Activated naive CD8-positive, alpha-beta T cell treated with anti-CD3 and anti-CD28 coated beads, Interleukin-2, amount 50 U/mL, for 24 hours (primary cell): ENCODE measurements around the gene HDGFL3.
"Not testable (repeated sequence)": the region's sequence is repeated elsewhere in the genome, so short reads cannot be mapped to it uniquely, and the experiment has no call there.

Experiments used
- ATAC-seq: fragments of 150-1000 bp; cut with Tn5 transposase; one replicate; pipeline ENCODE4 v1.10.0; 2021
- DNase-seq: peaks from one replicate; pipeline ENCODE4 v3.0.0; 2021
- H3K27ac Mint-ChIP-seq: one replicate; pipeline ENCODE4 v1.8.0; 2021; ENCODE audit warnings: mild to moderate bottlenecking, mixed read lengths
- H3K27me3 Mint-ChIP-seq: one replicate; pipeline ENCODE4 v1.8.0; 2021; ENCODE audit warnings: mixed read lengths
- H3K36me3 Mint-ChIP-seq: one replicate; pipeline ENCODE4 v1.8.0; 2021; ENCODE audit warnings: low read depth, mixed read lengths
- H3K4me1 Mint-ChIP-seq: one replicate; pipeline ENCODE4 v1.8.0; 2021; ENCODE audit warnings: mixed read lengths
- H3K4me3 Mint-ChIP-seq: one replicate; pipeline ENCODE4 v1.8.0; 2021; ENCODE audit warnings: mild to moderate bottlenecking, moderate library complexity, mixed read lengths
- H3K9me3 Mint-ChIP-seq: one replicate; pipeline ENCODE4 v1.8.0; 2021; ENCODE audit warnings: mixed read lengths

HDGFL3 gene

GRCh38 chr15:83207660-83208366 is at the start of gene HDGFL3:
TSS of gene HDGFL3 (minus strand) at chr15:83207823. CDS start at chr15:83207414, 409 bp downstream.
- Mint-ChIP-seq H3K4me1 (peaks cover 10% of the 10 kb centered on the region), H3K36me3 (peaks cover 5% of the 10 kb centered on the region), H3K9me3 (no peaks in the 10 kb centered on the region), H3K27ac (peak within 1 kb of the TSS; percentile 84), H3K27me3 (peaks cover 28% of the 10 kb centered on the region), H3K4me3 (peak within 1 kb of the TSS; percentile 85)
- DNase-seq = peak; percentile 54
- ATAC-seq = peak; percentile 47

GRCh38 chr15:83250781-83251180 is 43.2 kb upstream of the HDGFL3 start:
- no peak overlapping the region for H3K27ac Mint-ChIP-seq
- H3K27me3 Mint-ChIP-seq = peaks cover 31% of the 10 kb centered on the region
- DNase-seq = no peak
- no peak overlapping the region for H3K4me3 Mint-ChIP-seq
- no peaks in the 10 kb centered on the region for H3K36me3 Mint-ChIP-seq
- no peaks in the 10 kb centered on the region for H3K9me3 Mint-ChIP-seq
- no peak for ATAC-seq
- H3K4me1 Mint-ChIP-seq = no peaks in the 10 kb centered on the region

DNA sequence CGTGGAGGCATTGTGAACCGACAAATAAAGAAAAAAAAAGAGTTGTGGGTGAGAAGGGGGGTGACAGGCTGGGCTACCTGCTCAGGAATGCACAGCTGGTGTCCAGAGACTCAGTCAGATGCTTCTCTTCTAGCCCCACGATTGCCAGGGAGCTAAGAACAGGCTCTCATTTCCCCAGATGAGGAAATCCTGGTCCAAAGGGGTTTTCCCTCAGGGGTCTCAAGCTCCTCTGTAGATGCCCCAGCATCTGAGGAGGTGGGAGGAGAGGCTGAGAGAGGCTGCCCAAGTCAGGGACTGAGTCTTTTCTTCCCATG is 41.4 kb upstream of the HDGFL3 start:
- H3K9me3 Mint-ChIP-seq = peaks cover 5% of the 10 kb centered on the region
- H3K27me3 Mint-ChIP-seq = peaks cover 35% of the 10 kb centered on the region
- no peak overlapping the region for H3K4me3 Mint-ChIP-seq
- no peaks in the 10 kb centered on the region for H3K36me3 Mint-ChIP-seq
- no peak for ATAC-seq
- no peak overlapping the region for H3K27ac Mint-ChIP-seq
- no peaks in the 10 kb centered on the region for H3K4me1 Mint-ChIP-seq
- no peak for DNase-seq

DNA sequence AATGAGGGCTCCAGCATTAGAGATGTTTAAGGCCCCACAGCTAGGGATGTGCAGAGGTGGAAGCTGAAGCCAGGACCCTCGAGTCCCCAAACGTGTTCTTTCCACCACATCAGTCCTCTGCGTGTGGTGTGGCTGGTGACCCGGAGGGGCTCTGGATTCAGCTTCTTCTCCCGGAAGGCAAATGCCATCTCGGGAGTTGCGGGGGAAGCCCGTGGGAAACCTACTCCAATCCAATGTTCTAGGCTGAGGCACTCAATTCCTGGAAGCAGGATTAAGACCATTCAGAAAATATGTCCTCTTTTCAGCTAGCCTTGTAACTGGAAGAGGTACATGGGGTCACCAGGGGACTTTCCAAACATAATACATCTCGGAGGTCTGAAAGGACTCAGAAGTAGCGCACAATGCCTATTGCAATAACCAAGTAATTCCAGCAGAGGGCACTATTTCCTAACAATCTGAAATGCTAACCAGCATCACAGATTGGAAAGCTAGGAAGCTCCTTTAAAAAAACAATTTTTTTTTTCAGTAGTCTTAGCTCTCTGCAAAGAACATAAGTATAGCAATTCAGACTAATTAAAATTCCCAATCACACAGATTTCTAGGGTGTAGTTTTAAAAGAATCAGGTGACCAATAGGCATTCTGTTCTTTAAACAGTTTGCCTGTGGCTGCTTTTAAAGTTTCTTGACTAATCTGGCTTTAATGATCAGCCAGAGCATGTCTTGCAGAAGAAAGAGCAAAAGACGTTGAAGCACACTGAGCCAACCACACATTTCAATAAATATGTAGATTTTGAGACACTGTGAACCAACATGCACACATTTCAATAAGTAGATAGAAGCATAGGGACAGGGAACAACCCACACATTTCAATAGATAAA is 40.8 kb upstream of the HDGFL3 start:
- ATAC-seq (no peak), DNase-seq (no peak)
- Mint-ChIP-seq H3K36me3 (no peaks in the 10 kb centered on the region), H3K4me3 (no peak overlapping the region), H3K9me3 (peaks cover 5% of the 10 kb centered on the region), H3K27ac (no peak overlapping the region), H3K4me1 (no peaks in the 10 kb centered on the region), H3K27me3 (peaks cover 35% of the 10 kb centered on the region)

GRCh38 chr15:83243634-83244033 is 36.0 kb upstream of the HDGFL3 start:
- H3K27ac Mint-ChIP-seq = no peak overlapping the region
- peaks cover 32% of the 10 kb centered on the region for H3K27me3 Mint-ChIP-seq
- DNase-seq (no peak), ATAC-seq (no peak)
- H3K9me3 Mint-ChIP-seq = peaks cover 5% of the 10 kb centered on the region
- H3K4me1 Mint-ChIP-seq = no peaks in the 10 kb centered on the region
- H3K36me3 Mint-ChIP-seq = no peaks in the 10 kb centered on the region
- H3K4me3 Mint-ChIP-seq = no peak overlapping the region

DNA sequence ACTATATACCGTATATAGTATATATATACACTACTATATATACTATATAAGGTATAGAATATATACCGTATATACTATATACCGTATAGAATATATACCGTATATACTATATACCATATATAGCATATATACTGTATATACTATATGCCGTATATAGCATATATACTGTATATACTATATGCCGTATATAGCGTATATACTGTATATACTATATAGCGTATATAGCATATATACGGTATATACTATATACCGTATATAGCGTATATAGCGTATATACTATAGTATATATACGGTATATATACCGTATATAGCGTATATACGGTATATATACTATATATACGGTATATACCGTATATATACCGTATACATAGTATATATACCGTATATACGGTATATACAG is 22.6 kb upstream of the HDGFL3 start:
- no peak overlapping the region for H3K27ac Mint-ChIP-seq
- H3K9me3 Mint-ChIP-seq = no peaks in the 10 kb centered on the region
- H3K36me3 Mint-ChIP-seq = no peaks in the 10 kb centered on the region
- ATAC-seq (no peak), DNase-seq (no peak)
- H3K4me3 Mint-ChIP-seq = no peak overlapping the region
- H3K4me1 Mint-ChIP-seq = no peaks in the 10 kb centered on the region
- H3K27me3 Mint-ChIP-seq = peaks cover 2% of the 10 kb centered on the region

DNA sequence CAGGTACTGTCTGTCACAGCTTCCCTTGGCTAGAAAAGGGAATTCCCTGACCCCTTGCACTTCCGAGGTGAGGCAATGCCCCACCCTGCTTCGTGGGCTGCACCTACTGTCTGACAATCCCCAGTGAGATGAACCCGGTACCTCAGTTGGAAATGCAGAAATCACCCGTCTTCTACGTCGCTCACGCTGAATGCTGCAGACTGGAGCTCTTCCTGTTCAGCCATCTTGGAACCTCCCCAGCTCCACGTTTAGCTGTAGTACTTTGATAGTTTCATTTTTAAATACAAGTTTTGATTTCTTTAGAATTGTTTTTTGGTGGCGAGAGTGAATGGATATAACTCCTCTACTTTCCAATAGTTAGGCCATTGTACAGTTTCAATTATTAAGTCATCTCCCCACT is 17.8 kb upstream of the HDGFL3 start:
- ATAC-seq (no peak), DNase-seq (no peak)
- no peak overlapping the region for H3K4me3 Mint-ChIP-seq
- H3K27ac Mint-ChIP-seq = no peak overlapping the region
- no peaks in the 10 kb centered on the region for H3K4me1 Mint-ChIP-seq
- H3K9me3 Mint-ChIP-seq = no peaks in the 10 kb centered on the region
- no peaks in the 10 kb centered on the region for H3K36me3 Mint-ChIP-seq
- H3K27me3 Mint-ChIP-seq = peaks cover 7% of the 10 kb centered on the region

- H3K27ac Mint-ChIP-seq = not testable (repeated sequence)
These were observed 14.2 kb upstream of the HDGFL3 start for GRCh38 chr15:83221781-83222180.

DNA sequence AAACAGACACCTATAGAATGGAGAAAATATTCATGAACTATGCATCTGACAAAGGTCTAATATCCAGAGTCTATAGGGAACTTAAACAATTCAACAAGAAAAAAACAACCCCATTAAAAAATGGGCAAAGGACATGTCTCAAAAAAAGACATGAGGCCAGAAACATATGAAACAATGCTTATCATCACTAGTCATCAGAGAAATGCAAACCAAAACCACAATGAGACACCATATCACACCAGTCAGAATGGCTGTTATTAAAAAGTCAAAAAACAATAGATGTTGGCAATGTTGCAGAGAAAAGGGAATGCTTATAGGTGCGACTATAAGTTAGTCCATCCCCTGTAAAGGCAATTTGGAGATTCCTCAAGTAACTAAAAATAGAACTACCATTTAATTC is 11.4 kb upstream of the HDGFL3 start:
- peaks cover 4% of the 10 kb centered on the region for H3K4me1 Mint-ChIP-seq
- peaks cover 2% of the 10 kb centered on the region for H3K36me3 Mint-ChIP-seq
- H3K9me3 Mint-ChIP-seq = no peaks in the 10 kb centered on the region
- no peak for DNase-seq
- ATAC-seq = no peak
- H3K27me3 Mint-ChIP-seq = peaks cover 29% of the 10 kb centered on the region
- no peak overlapping the region for H3K27ac Mint-ChIP-seq
- H3K4me3 Mint-ChIP-seq = no peak overlapping the region

More at GRCh38 chr15:83221781-83222180, 14.2 kb upstream of the HDGFL3 start:
- H3K4me1 Mint-ChIP-seq, H3K36me3 Mint-ChIP-seq, H3K9me3 Mint-ChIP-seq, ATAC-seq, H3K4me3 Mint-ChIP-seq, DNase-seq: not testable (repeated sequence)
- H3K27me3 Mint-ChIP-seq = peaks cover 21% of the 10 kb centered on the region

DNA sequence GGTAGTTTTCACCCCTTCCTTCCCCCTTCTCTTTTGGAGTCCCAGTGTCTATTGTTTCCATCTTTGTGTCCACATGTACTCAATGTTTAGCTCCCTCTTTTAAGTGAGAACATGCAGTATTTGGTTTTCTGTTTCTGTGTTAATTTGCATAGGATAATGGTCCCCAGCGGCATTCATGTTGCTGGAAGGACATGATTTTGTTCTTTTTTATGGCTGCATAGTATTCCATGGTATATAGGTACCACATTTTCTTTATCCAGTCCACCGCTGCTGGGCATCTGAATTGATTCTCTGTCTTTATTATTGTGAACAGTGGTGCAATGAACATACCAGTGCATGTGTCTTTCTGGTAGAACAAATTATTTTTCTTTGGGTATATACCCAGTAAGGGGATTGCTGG is 7.7 kb upstream of the HDGFL3 start:
- no peak overlapping the region for H3K4me3 Mint-ChIP-seq
- ATAC-seq (no peak), DNase-seq (no peak)
- H3K9me3 Mint-ChIP-seq = no peaks in the 10 kb centered on the region
- H3K36me3 Mint-ChIP-seq = peaks cover 2% of the 10 kb centered on the region
- H3K27ac Mint-ChIP-seq = no peak overlapping the region
- H3K4me1 Mint-ChIP-seq = peaks cover 4% of the 10 kb centered on the region
- peaks cover 38% of the 10 kb centered on the region for H3K27me3 Mint-ChIP-seq

DNA sequence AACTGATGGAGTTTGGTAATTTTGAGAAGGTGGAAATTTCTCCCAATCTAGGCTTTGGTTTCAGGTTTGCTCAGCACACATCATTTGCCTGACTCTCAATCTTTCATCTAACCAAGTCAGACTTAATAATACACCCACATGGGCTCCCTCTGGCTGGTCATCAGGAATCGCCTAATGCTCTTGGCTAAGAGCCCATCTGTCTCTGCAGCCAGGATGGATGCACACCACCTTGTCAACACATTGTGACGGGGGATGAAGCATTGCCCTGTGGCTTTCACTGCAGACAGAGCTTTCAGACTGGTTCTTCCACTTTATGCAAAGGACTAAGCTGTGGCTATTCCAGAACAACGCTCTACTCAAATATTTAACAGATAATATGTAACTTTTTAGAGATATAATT is 3.0 kb upstream of the HDGFL3 start:
- H3K36me3 Mint-ChIP-seq = peaks cover 5% of the 10 kb centered on the region
- no peak overlapping the region for H3K4me3 Mint-ChIP-seq
- H3K27me3 Mint-ChIP-seq = peaks cover 26% of the 10 kb centered on the region
- peak; percentile 6 for ATAC-seq
- no peak overlapping the region for H3K27ac Mint-ChIP-seq
- no peaks in the 10 kb centered on the region for H3K9me3 Mint-ChIP-seq
- peaks cover 10% of the 10 kb centered on the region for H3K4me1 Mint-ChIP-seq
- DNase-seq = no peak

- Mint-ChIP-seq H3K27me3 (peaks cover 28% of the 10 kb centered on the region), H3K4me3 (no peak overlapping the region), H3K4me1 (peaks cover 10% of the 10 kb centered on the region), H3K9me3 (no peaks in the 10 kb centered on the region), H3K36me3 (peaks cover 5% of the 10 kb centered on the region), H3K27ac (no peak overlapping the region)
- DNase-seq = no peak
- ATAC-seq = no peak
These were observed 1.7 kb upstream of the HDGFL3 start for GRCh38 chr15:83209333-83209732.

GRCh38 chr15:83208367-83208661 is 691 bp upstream of the HDGFL3 start:
- peaks cover 10% of the 10 kb centered on the region for H3K4me1 Mint-ChIP-seq
- DNase-seq = no peak
- peaks cover 30% of the 10 kb centered on the region for H3K27me3 Mint-ChIP-seq
- peaks cover 5% of the 10 kb centered on the region for H3K36me3 Mint-ChIP-seq
- H3K4me3 Mint-ChIP-seq = no peak overlapping the region
- no peak overlapping the region for H3K27ac Mint-ChIP-seq
- H3K9me3 Mint-ChIP-seq = no peaks in the 10 kb centered on the region
- no peak for ATAC-seq

- peaks cover 10% of the 10 kb centered on the region for H3K4me1 Mint-ChIP-seq
- no peak overlapping the region for H3K27ac Mint-ChIP-seq
- DNase-seq = peak; percentile 24
- peaks cover 5% of the 10 kb centered on the region for H3K36me3 Mint-ChIP-seq
- H3K9me3 Mint-ChIP-seq = no peaks in the 10 kb centered on the region
- ATAC-seq = peak; percentile 11
- H3K27me3 Mint-ChIP-seq = peaks cover 21% of the 10 kb centered on the region
- no peak overlapping the region for H3K4me3 Mint-ChIP-seq
These were observed 489 bp downstream of the HDGFL3 start for GRCh38 chr15:83207009-83207659.

DNA sequence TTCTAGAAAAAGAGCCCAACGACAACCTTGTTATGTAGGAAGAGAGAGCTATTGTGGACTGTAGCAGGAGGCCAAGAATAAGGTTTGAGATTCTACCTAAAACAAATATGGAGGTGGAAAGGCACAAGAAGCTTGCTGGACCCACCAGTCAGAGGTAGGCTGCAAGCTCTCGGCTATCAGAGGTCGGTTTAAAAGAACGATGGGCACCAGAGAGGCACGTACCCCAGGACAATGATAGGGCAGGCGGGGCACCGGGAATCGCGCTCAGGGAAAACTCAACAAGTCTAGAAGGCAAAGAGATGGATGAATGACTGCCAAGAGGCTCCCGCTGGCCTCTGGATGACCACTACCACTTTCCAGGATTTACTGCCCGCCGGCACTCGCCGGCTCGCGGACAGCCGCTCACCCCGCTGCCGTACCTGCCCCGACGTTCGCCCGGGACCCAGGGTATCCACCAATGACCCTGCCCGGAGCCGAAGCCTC is 1.1 kb downstream of the HDGFL3 start:
- DNase-seq (no peak), ATAC-seq (no peak)
- H3K27ac Mint-ChIP-seq = peak overlapping the region; percentile 84
- H3K9me3 Mint-ChIP-seq = no peaks in the 10 kb centered on the region
- H3K4me3 Mint-ChIP-seq = peak overlapping the region; percentile 85
- H3K27me3 Mint-ChIP-seq = peaks cover 24% of the 10 kb centered on the region
- peaks cover 5% of the 10 kb centered on the region for H3K36me3 Mint-ChIP-seq
- peaks cover 10% of the 10 kb centered on the region for H3K4me1 Mint-ChIP-seq
